Fibroblast of mammary gland (primary cell): ENCODE measurements around the gene TXNDC15.

Experiments
- DNase-seq: peaks from one replicate; pipeline ENCODE4 v3.0.0-alpha.2; 2010; ENCODE audit warnings: low read depth
- H3K4me3 ChIP-seq: 2 replicates; pipeline ENCODE4 v1.5.1; 2011; ENCODE audit warnings: low read depth, mild to moderate bottlenecking, low read length, moderate library complexity; ENCODE audit not compliant: control insufficient read depth
- CTCF ChIP-seq: conservative IDR thresholded peaks from 2 replicates; pipeline ENCODE4 v1.5.1; 2011; ENCODE audit warnings: low read depth, low read length, inconsistent platforms; ENCODE audit not compliant: control insufficient read depth, insufficient read depth

Gene TXNDC15

GRCh38 chr5:134932508-134932907, 58.3 kb downstream of the TXNDC15 start:
- no peak for TF ChIP-seq CTCF
- no peak for DNase-seq
- H3K4me3 ChIP-seq, result no peak overlapping the region

DNA sequence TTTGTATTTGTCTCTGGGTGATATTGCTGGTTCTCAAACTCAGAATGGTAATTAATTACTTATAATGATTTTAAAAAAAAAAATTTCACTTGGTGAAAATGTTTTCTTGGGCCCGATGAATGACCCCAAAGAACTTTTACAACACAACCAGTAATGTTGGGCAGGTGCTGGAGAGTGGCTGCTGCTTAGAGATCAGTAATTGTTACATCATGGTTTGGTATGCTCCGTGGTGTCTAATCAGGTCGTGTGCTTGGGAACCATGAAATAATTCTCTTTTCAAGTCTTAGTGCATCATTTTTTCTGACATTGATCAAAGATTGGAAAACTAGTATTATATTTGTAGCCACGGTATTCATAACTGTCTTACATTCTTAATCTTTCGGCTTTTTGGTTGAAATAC, 60.0 kb downstream of the TXNDC15 start:
- DNase-seq, result no peak
- TF ChIP-seq CTCF, result no peak
- no peak overlapping the region for H3K4me3 ChIP-seq

- no peak overlapping the region for H3K4me3 ChIP-seq
- no peak for DNase-seq
- no peak for TF ChIP-seq CTCF
Observed at GRCh38 chr5:134935711-134936602, 61.8 kb downstream of the TXNDC15 start.

DNA sequence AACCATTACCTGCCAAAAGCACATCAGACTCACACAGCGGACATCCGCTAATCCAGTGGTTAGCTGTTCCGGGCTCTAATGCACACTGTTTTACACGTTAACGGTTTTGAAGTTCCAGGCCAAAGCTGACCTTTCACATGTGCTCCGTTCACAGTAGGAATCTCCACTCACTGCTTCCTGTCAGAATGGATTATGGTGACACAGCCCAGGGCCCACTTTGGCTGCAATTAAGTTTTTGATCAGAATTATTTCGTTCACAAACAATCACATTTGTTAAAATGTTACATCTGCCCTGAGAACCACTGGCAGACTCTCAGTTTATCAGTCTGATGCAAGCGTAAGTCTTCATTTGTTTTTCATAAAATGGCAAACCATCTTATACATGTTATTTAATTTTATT, 63.4 kb downstream of the TXNDC15 start:
- DNase-seq, result no peak
- H3K4me3 ChIP-seq, result no peak overlapping the region

GRCh38 chr5:134938030-134938429, 63.9 kb downstream of the TXNDC15 start:
- DNase-seq, result no peak
- no peak for TF ChIP-seq CTCF
- no peak overlapping the region for H3K4me3 ChIP-seq

More for the DNA sequence above, 63.4 kb downstream of the TXNDC15 start:
- no peak for TF ChIP-seq CTCF

- TF ChIP-seq CTCF, result no peak
- no peak overlapping the region for H3K4me3 ChIP-seq
- no peak for DNase-seq
Observed at GRCh38 chr5:134939500-134939899, 65.3 kb downstream of the TXNDC15 start.
